GM12892 (cell line): ENCODE results near the gene OR52B6.
"Not testable (repeated sequence)": the region's sequence is repeated elsewhere in the genome, so short reads cannot be mapped to it uniquely, and the experiment has no call there.

Experiments
- DNase-seq: peaks from one replicate; pipeline ENCODE4 v3.0.0; 2011; ENCODE audit not compliant: insufficient read length
- FAIRE-seq: peaks from 2 replicates; lab custom pipeline; 2011; peaks lifted over from hg19 to GRCh38; lab: Jason Lieb, UNC
- POLR2A ChIP-seq: IDR thresholded peaks from 2 replicates; pipeline ENCODE4 v1.6.1; 2011; ENCODE audit warnings: low read depth, low read length, control low read depth
- POLR2AphosphoS5 ChIP-seq: IDR thresholded peaks from 2 replicates; pipeline ENCODE4 v1.6.1; 2011; ENCODE audit warnings: low read depth, low read length, control low read depth
- TAF1 ChIP-seq: IDR thresholded peaks from 2 replicates; pipeline ENCODE4 v1.6.1; 2011; ENCODE audit warnings: low read depth, mild to moderate bottlenecking, control low read depth, low read length, borderline replicate concordance

OR52B6 gene

DNA sequence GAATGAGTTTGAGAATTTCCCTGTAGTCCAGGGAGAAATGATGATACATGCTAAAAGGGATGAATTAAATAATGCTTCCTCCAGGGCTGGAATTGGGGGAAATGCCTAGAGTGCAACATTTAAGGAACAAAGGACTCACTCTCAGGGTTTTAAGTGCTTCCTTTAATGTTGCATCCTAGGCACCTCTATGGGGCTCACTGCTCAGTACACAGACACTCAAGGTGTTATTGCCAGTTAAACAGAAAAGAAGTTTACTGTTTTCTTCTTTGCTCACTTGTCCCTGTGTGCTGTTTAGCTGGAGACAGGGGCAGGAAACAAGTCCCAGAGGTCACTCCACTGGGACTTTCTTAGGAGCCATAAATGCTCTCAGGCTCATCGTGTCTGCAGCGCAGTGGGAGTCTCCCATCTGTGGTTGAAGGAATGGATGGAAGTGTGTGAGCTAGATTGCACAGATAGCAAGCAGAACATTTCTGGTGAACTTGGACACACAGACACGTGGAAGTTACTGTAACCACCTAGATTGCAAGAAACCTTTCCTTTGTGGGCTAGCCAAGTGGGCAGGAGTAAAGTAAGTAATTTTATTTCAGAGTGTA, 24.0 kb upstream of the OR52B6 start:
- TF ChIP-seq POLR2A (no peak), TAF1 (no peak), POLR2AphosphoS5 (no peak)
- no peak for DNase-seq
- FAIRE-seq = no peak

DNA sequence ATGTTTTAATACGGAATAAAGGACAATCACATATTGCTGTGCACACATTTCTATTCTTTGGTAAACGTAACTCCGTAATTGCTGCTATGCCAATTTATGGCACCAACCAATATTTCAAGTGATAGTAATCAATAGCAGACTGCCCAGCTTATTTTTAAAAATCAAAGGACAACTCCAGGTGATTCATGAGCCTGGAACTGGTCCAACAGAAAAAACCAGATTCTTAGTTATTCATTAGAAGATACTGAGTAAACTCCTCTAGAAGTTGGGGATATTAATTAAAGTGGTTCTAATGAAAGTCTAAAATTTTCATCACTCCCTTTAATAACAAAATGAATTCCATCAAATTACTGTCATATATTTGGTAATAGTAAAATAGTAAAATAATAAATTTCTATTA, 22.9 kb upstream of the OR52B6 start:
- DNase-seq (no peak), FAIRE-seq (no peak)
- TF ChIP-seq TAF1 (no peak), POLR2AphosphoS5 (no peak), POLR2A (no peak)

- FAIRE-seq (peak; percentile 5), DNase-seq (no peak)
- TF ChIP-seq TAF1 (no peak), POLR2AphosphoS5 (no peak), POLR2A (no peak)
These were observed 16.2 kb upstream of the OR52B6 start for GRCh38 chr11:5564259-5565019.

- no peak for FAIRE-seq
- TF ChIP-seq TAF1 = no peak
- no peak for TF ChIP-seq POLR2A
- no peak for TF ChIP-seq POLR2AphosphoS5
- no peak for DNase-seq
These were observed 6.0 kb upstream of the OR52B6 start for GRCh38 chr11:5574654-5575053.

DNA sequence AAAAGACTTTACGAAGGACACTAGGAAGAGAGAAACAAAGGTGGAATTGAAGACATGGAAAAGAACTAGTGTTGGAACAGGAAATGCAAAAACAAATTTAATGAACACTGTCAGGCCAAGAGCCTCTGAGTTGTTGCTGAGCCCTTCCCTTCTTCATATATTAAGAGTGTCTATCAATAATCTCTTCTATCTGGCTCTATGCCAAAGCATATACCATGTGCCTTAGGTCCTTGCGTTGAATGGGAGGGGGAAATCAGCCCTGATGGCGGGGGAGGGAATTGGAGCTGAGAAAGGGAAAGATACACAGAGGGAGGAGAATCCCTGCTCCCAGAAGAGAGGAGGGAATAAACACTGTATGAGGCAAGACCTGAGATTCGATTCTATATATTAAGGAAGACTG, 5.5 kb upstream of the OR52B6 start:
- TF ChIP-seq POLR2A (no peak), POLR2AphosphoS5 (no peak), TAF1 (no peak)
- no peak for DNase-seq
- FAIRE-seq = no peak

DNA sequence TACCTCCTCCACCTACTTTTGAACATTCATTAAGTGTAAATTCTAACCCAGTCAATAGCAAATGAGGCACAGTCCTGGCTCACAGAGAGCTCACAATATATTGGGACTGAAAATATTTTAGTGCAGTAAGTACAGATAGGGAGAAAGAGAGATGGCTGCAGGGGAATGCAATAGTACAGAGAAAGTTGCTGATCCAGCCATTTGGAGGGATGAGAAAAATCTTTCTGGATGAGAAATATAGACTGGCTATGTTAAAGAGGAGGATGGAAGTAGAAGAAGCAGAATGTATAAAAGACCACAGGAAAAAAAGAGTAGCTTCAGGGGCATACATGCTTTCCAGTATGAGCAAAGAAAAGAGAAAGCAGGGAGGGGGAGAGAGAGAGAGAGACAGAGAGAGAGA, 3.6 kb upstream of the OR52B6 start:
- FAIRE-seq = no peak

DNA sequence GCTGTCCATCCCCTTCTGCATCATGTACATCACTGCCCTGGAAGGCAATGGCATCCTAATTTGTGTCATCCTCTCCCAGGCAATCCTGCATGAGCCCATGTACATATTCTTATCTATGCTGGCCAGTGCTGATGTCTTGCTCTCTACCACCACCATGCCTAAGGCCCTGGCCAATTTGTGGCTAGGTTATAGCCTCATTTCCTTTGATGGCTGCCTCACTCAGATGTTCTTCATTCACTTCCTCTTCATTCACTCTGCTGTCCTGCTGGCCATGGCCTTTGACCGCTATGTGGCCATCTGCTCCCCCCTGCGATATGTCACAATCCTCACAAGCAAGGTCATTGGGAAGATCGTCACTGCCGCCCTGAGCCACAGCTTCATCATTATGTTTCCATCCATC, 337 bp downstream of the OR52B6 start:
- FAIRE-seq (no peak), DNase-seq (no peak)
- TF ChIP-seq POLR2AphosphoS5 (no peak), POLR2A (no peak), TAF1 (no peak)

More for the DNA sequence above, 3.6 kb upstream of the OR52B6 start:
- no peak for DNase-seq
- TF ChIP-seq POLR2A = no peak
- no peak for TF ChIP-seq TAF1
- TF ChIP-seq POLR2AphosphoS5 = no peak

DNA sequence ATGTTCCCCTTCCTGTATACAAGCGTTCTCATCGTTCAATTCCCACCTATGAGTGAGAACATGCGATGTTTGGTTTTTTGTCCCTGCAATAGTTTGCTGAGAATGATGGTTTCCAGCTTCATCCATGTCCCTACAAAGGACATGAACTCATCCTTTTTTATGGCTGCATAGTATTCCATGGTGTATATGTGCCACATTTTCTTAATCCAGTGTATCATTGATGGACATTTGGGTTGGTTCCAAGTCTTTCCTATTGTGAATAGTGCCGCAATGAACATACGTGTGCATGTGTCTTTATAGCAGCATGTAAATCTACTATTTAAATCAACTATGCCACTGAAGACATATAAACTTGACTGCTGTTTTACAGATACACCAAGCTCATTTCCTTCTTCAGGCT, 3.8 kb downstream of the OR52B6 start:
- DNase-seq, FAIRE-seq: not testable (repeated sequence)

GRCh38 chr11:5589906-5590305, 9.2 kb downstream of the OR52B6 start:
- not testable (repeated sequence) for FAIRE-seq, DNase-seq

- DNase-seq (no peak), FAIRE-seq (no peak)
- TF ChIP-seq POLR2A (no peak), TAF1 (no peak), POLR2AphosphoS5 (no peak)
These were observed 10.9 kb downstream of the OR52B6 start for GRCh38 chr11:5591613-5592012.

DNA sequence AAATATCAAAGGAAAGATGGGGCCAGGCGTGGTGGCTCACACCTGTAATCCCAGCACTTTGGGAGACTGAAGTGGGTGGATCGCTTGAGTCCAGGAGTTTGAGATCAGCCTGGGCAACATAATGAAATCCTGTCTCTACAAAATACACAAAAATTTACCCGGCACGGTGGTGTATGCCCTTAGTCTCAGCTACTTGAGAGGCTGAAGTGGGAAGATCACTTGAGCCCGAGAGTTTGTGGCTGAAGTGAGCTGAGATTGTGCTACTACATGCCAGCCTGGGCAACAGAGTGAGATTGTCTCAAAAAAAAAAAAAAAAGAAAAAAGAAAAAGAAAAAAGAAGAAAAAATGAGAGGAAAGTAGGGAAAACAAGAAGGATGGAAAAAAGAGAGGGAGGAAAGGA, 11.9 kb downstream of the OR52B6 start:
- TF ChIP-seq POLR2AphosphoS5 = no peak
- no peak for TF ChIP-seq TAF1
- TF ChIP-seq POLR2A = no peak
- DNase-seq = no peak
- FAIRE-seq = no peak

DNA sequence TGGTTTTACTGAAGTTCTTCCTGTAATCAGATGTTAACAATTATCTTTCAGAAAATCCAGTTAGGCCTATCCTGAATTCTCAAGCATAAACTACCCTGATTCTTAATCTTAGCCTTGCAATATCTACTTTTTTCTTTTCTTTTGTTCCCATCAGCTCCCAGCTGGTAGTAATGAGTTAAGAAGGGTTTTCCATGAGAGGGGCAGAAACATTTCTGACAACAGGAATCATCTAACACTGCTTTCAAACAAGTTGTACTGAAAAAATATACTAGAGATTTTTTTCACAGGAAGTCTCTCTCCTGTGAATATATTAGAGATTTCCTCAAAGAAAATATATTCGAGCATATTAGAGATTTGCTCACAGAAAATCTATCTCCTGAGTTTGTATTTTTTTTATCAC, 12.5 kb downstream of the OR52B6 start:
- no peak for TF ChIP-seq POLR2AphosphoS5
- DNase-seq = no peak
- no peak for FAIRE-seq
